Epithelial cell of proximal tubule (primary cell): ENCODE results near the gene PHEX. TPM values are rescaled to one million over a fixed set of nuclear protein-coding genes. Genes with fewer than 3 reads are reported as not detected.

Experiments used
- DNase-seq: peaks from one replicate; pipeline ENCODE4 v3.0.0-alpha.2; 2011; ENCODE audit warnings: low read depth
- H3K4me3 ChIP-seq: 2 replicates; pipeline ENCODE4 v1.5.1; 2011; ENCODE audit warnings: low read depth, mild to moderate bottlenecking, low read length
- CTCF ChIP-seq: conservative IDR thresholded peaks from 2 replicates; pipeline ENCODE4 v1.5.1; 2012; ENCODE audit warnings: low read depth, mild to moderate bottlenecking, low read length
- total RNA-seq: library from RNA; depleted of rRNA; stranded (reverse); fragments of >200 nt; gene quantifications from 2 replicates; pipeline ENCODE4 v1.2.3, GENCODE V29; 2015

Gene PHEX
- total RNA-seq, 1 donor from 2014 or later, result 0.29 TPM

GRCh38 chrX:22110729-22111494, 78.8 kb downstream of the PHEX start:
- DNase-seq, result no peak
- TF ChIP-seq CTCF, result no peak
- H3K4me3 ChIP-seq, result no peak overlapping the region

DNA sequence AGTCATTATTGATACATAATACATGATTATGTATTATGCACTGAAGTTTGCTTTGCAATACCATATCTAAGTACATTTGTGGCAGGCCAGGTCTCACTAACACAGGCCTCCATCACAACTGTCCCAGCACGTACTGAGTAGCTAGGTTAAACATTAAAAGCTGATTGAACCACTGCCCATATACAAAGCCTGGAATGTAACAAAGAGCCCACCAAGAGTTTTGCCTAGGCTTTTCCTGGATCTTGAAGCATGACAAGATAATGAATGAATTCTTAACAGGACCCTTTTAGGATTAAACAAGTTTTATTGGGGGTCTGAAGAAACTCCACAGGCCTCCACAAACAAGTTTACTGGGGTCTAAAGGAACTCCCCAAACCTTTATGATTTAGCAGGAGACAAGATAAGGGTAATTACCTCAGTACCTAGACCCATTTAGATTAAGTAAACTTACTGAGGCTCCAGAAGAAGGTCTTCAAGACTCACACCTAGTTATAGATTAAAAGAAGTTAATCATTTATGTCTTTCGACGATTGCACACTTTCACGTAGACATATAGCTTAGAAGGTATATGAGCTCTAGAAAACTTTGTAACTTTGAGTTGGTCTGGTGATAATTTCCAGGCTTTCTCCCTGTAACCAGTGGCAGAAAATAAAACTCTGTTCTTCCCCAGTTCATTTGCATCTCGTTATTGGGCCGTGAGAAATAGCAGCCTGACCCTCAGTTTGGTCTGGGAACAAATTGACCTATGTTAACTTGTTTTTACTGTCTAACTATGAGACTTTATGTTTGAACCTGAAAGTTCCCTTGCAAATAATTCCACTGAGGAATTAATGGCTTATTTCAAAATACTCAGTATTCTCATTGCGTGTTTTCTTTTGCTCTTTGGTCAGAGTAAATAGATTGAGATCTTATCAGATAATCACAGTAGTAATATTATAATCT, 84.8 kb downstream of the PHEX start:
- no peak for DNase-seq
- TF ChIP-seq CTCF, result no peak

GRCh38 chrX:22117633-22118032, 85.5 kb downstream of the PHEX start:
- TF ChIP-seq CTCF, result no peak
- no peak for DNase-seq
- H3K4me3 ChIP-seq, result no peak overlapping the region

More for the DNA sequence above, 84.8 kb downstream of the PHEX start:
- H3K4me3 ChIP-seq, result no peak overlapping the region

DNA sequence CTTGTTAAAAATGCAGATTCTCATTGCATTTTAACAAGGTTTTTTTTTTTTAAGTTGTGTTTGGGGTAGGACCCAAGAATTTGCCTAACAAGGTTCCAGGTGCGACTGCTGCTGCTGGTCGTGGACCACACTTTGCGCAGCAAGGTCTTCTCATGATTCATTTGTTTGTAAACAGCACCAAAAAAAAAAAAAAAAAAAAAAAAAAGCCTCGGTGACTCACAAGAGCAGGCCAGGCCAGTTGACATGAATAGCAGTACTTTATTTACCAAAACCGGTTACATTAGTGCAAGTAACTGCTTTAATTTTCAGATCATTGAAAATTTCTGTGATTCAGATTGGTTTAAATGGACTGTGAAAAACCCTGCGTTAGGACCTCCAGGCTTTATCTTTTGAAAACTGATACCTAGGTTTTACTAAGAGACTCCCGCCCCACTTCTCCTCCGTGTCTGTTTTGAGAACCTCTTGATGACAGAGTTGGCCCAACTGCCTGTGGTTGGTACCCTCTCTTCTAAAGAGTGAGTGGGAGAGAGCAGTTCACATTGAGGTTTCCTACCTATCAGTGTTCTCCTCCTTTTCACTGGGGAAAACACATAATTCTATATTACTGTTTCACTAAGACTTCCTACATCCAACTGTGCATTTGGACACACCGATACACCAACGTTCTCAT, 86.2 kb downstream of the PHEX start:
- TF ChIP-seq CTCF, result no peak
- DNase-seq, result no peak
- H3K4me3 ChIP-seq, result no peak overlapping the region

GRCh38 chrX:22121161-22121560, 89.0 kb downstream of the PHEX start:
- DNase-seq, result no peak
- no peak overlapping the region for H3K4me3 ChIP-seq
- TF ChIP-seq CTCF, result no peak

- DNase-seq, result no peak
- no peak overlapping the region for H3K4me3 ChIP-seq
- TF ChIP-seq CTCF, result no peak
Observed at GRCh38 chrX:22122510-22122909, 90.4 kb downstream of the PHEX start.
